B cell (primary cell): ENCODE measurements around the gene PCDHB2. TPM values are rescaled to one million over a fixed set of nuclear protein-coding genes. Genes with fewer than 3 reads are reported as not detected.
"Not testable (repeated sequence)": the region's sequence is repeated elsewhere in the genome, so short reads cannot be mapped to it uniquely, and the experiment has no call there.

Source experiments
- ATAC-seq: fragments of 200-7000 bp; cut with Tn5 transposase; one replicate; pipeline ENCODE4 v1.10.0; 2021; ENCODE audit warnings: low read depth, mild to moderate bottlenecking, moderate number of reproducible peaks, moderate library complexity
- CTCF ChIA-PET: fragments of 350-600 bp; sonication (Branson Sonifier 250); formaldehyde crosslinking; loops from one replicate; lab custom pipeline; 2021; ENCODE audit warnings: antibody characterized with exemption, inconsistent platforms; lab: Charles Lee
- POLR2A ChIA-PET: fragments of 350-600 bp; sonication (Branson Sonifier 250); formaldehyde crosslinking; loops from one replicate; lab custom pipeline; 2021; ENCODE audit warnings: antibody characterized with exemption; lab: Charles Lee
- DNase-seq: peaks from one replicate; pipeline ENCODE4 v3.0.0; 2013
- H2AFZ ChIP-seq: 2 replicates; pipeline ENCODE4 v1.6.1; 2012; ENCODE audit warnings: mild to moderate bottlenecking, low read depth, low read length; ENCODE audit not compliant: insufficient read depth, poor library complexity, severe bottlenecking
- H3K27ac ChIP-seq, 2 donors: 1 replicate in 1 of 2; 2 replicates in 1 of 2; pipeline ENCODE4 v1.5.1; 2012 to 2013; ENCODE audit warnings: low read length in 2 of 2, mild to moderate bottlenecking in 2 of 2, moderate library complexity in 1 of 2
- H3K27me3 ChIP-seq, 4 experiments: fragments of 200-600 bp in 1 of 4; sonication (generic) in 1 of 4; replicated peaks in 1 of 4; 1 replicate in 2 of 4; 2 replicates in 2 of 4; pipeline versions ENCODE4 v1.6.1 to v1.7.0; 2013 to 2016; ENCODE audit warnings: low read length in 3 of 4, mild to moderate bottlenecking in 2 of 4, mixed read lengths in 1 of 4, moderate library complexity in 1 of 4; ENCODE audit not compliant: insufficient read depth in 4 of 4, control insufficient read depth in 3 of 4; ENCODE audit errors: control extremely low read depth in 1 of 4
- H3K36me3 ChIP-seq, 2 experiments: replicated peaks in 1 of 2; 1 replicate in 1 of 2; 2 replicates in 1 of 2; pipeline versions ENCODE4 v1.6.1 to v1.7.1; 2013; ENCODE audit warnings: low read length in 1 of 2; ENCODE audit not compliant: insufficient read depth in 2 of 2, control insufficient read depth in 1 of 2; ENCODE audit errors: control extremely low read depth in 1 of 2, extremely low read depth in 1 of 2
- H3K4me1 ChIP-seq, 2 donors: fragments of 200-600 bp in 1 of 2; sonication (generic) in 1 of 2; 1 replicate in 1 of 2; 2 replicates in 1 of 2; pipeline versions ENCODE4 v1.5.1 to v1.6.1; 2013 to 2017; ENCODE audit warnings: low read length in 2 of 2; ENCODE audit not compliant: control insufficient read depth in 2 of 2, insufficient read depth in 2 of 2
- H3K4me2 ChIP-seq: replicated peaks from 2 replicates; pipeline ENCODE3; 2012; ENCODE audit warnings: mild to moderate bottlenecking, low read depth, low read length; ENCODE audit not compliant: poor library complexity, severe bottlenecking
- H3K4me3 ChIP-seq, 5 experiments: fragments of 200-600 bp in 1 of 5; sonication (generic) in 1 of 5; 1 replicate in 3 of 5; 2 replicates in 2 of 5; pipeline versions ENCODE4 v1.5.1 to v1.7.0; 2011 to 2016; ENCODE audit warnings: low read length in 4 of 5, mild to moderate bottlenecking in 4 of 5, low read depth in 2 of 5, control low read depth in 1 of 5, moderate library complexity in 1 of 5; ENCODE audit not compliant: insufficient read depth in 1 of 5; ENCODE audit errors: control extremely low read depth in 1 of 5, extremely low read depth in 1 of 5
- H3K79me2 ChIP-seq: fragments of 200-600 bp; sonication (generic); one replicate; pipeline ENCODE4 v1.6.0; 2016; ENCODE audit warnings: low read length; ENCODE audit not compliant: control insufficient read depth, insufficient read depth
- H3K9ac ChIP-seq: fragments of 200-600 bp; sonication (generic); 2 replicates; pipeline ENCODE4 v1.6.1; 2017; ENCODE audit warnings: mild to moderate bottlenecking, low read length, moderate library complexity
- H3K9me3 ChIP-seq, 3 donors: one replicate each; pipeline versions ENCODE4 v1.6.1 to v1.7.1; 2013; ENCODE audit warnings: low read length in 2 of 3; ENCODE audit not compliant: control insufficient read depth in 2 of 3, insufficient read depth in 1 of 3; ENCODE audit errors: control extremely low read depth in 1 of 3
- H4K20me1 ChIP-seq: 2 replicates; pipeline ENCODE4 v1.6.0; 2012; ENCODE audit warnings: mild to moderate bottlenecking, low read length; ENCODE audit not compliant: insufficient read depth, control insufficient read depth, poor library complexity, severe bottlenecking
- H3K27ac Mint-ChIP-seq: one replicate; pipeline ENCODE4 v1.8.0; 2021; ENCODE audit warnings: mixed read lengths
- H3K27me3 Mint-ChIP-seq: one replicate; pipeline ENCODE4 v1.8.0; 2021; ENCODE audit warnings: mixed read lengths
- H3K4me1 Mint-ChIP-seq: one replicate; pipeline ENCODE4 v1.8.0; 2021; ENCODE audit warnings: mixed read lengths
- H3K4me3 Mint-ChIP-seq: one replicate; pipeline ENCODE4 v1.8.0; 2021; ENCODE audit warnings: mixed read lengths
- H3K9me3 Mint-ChIP-seq: one replicate; pipeline ENCODE4 v1.8.0; 2022; ENCODE audit warnings: mixed read lengths; ENCODE audit not compliant: insufficient read depth
- EZH2 ChIP-seq: IDR thresholded peaks from 2 replicates; pipeline ENCODE4 v1.6.1; 2012; ENCODE audit warnings: borderline replicate concordance, low read depth, mild to moderate bottlenecking, moderate library complexity, low read length; ENCODE audit not compliant: insufficient read depth, poor library complexity, severe bottlenecking
- WGBS: methylation state at CpG from one replicate; pipeline ENCODE4 v1.1.5; 2013; ENCODE audit warnings: missing lambda C conversion rate; ENCODE audit not compliant: insufficient coverage; 5-methylcytosine and 5-hydroxymethylcytosine counted together
- intact Hi-C: fragments of 100-400 bp; cut with micrococcal nuclease; formaldehyde crosslinking; loops from one replicate; pipeline ENCODE4 v1.10.0; 2022
- polyA plus RNA-seq: library from polyadenylated mRNA; depleted of rRNA; stranded (reverse); fragments of >200 nt; gene quantifications from 2 replicates; pipeline ENCODE4 v1.2.3, GENCODE V29; 2012
- total RNA-seq, 2 donors: library from RNA; stranded (reverse); fragments of 120-200 nt in 1 of 2; gene quantifications; 1 replicate in 1 of 2; 2 replicates in 1 of 2; pipeline versions ENCODE4 v1.2.3 to v1.2.4, GENCODE V29; 2013 to 2022
- TF ChIP-seq, protein P1 (sequence below): fragments of 200-600 bp; IDR thresholded peaks from one replicate; pipeline ENCODE4 v1.8.0; 2022; ENCODE audit warnings: antibody characterized with exemption, mild to moderate bottlenecking

PCDHB2 gene
- total and polyA plus RNA-seq, 2 donors (not counting 1 experiment from before 2014, with no cell fraction given): 0.07 TPM; not detected in 1

DNA sequence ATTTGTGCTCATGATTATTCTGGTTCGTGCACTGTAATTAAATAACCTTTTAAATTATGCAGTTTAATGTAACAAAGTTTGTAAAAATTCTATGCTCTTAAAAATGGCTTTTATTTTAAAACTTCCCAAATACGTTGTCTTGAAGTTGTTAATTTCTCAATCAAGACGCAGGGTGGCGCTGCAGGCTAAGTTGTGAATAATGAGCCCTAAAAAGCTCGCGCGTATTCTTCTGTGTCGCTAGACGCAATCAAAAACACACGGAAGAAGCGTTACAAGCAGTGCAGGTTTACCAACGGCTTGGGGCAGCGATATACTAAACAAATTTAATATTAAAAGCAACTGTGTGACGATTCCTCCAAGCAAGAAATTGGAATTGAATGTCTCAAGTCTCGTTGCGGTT, 27.1 kb downstream of the PCDHB2 start, which contains the start of gene PCDHB4:
TSS of gene PCDHB4 (plus strand) at position 256 of the 400 bp plus-strand sequence. CDS start 181 bp downstream, outside the sequence.
- no peaks in the 10 kb centered on the region for H3K79me2 ChIP-seq
- no peaks in the 10 kb centered on the region for H3K4me1 ChIP-seq
- H3K27me3 Mint-ChIP-seq: peaks cover 11% of the 10 kb centered on the region
- peaks cover 3 to 21% (median 8%) of the 10 kb centered on the region in 3 donors for H3K9me3 ChIP-seq
- ChIA-PET POLR2A (no interaction called here), CTCF (no interaction called here)
- no peak within 1 kb of the TSS for H3K27ac ChIP-seq
- no peak within 1 kb of the TSS for H3K9ac ChIP-seq
- H3K9me3 Mint-ChIP-seq: peaks cover 6% of the 10 kb centered on the region
- H3K4me3 Mint-ChIP-seq: no peak within 1 kb of the TSS
- H3K27me3 ChIP-seq: peaks cover 0 to 11% (median 5%) of the 10 kb centered on the region in 4 experiments
- TF ChIP-seq EZH2: no peak
- TF ChIP-seq, protein P1, sequence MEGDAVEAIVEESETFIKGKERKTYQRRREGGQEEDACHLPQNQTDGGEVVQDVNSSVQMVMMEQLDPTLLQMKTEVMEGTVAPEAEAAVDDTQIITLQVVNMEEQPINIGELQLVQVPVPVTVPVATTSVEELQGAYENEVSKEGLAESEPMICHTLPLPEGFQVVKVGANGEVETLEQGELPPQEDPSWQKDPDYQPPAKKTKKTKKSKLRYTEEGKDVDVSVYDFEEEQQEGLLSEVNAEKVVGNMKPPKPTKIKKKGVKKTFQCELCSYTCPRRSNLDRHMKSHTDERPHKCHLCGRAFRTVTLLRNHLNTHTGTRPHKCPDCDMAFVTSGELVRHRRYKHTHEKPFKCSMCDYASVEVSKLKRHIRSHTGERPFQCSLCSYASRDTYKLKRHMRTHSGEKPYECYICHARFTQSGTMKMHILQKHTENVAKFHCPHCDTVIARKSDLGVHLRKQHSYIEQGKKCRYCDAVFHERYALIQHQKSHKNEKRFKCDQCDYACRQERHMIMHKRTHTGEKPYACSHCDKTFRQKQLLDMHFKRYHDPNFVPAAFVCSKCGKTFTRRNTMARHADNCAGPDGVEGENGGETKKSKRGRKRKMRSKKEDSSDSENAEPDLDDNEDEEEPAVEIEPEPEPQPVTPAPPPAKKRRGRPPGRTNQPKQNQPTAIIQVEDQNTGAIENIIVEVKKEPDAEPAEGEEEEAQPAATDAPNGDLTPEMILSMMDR: no peak
- no peak for ATAC-seq
- no peaks in the 10 kb centered on the region for H3K4me1 Mint-ChIP-seq
- no peaks in the 10 kb centered on the region for H4K20me1 ChIP-seq
- no peak within 1 kb of the TSS for H2AFZ ChIP-seq
- intact Hi-C loops: no loop called here
- H3K4me3 ChIP-seq: no peak within 1 kb of the TSS
- H3K4me2 ChIP-seq: no peak within 1 kb of the TSS
- no peak within 1 kb of the TSS for H3K27ac Mint-ChIP-seq
- H3K36me3 ChIP-seq: no peaks in the 10 kb centered on the region
- no peak for DNase-seq
- WGBS: 46% methylated on average over 11 of the region's 16 CpGs

DNA sequence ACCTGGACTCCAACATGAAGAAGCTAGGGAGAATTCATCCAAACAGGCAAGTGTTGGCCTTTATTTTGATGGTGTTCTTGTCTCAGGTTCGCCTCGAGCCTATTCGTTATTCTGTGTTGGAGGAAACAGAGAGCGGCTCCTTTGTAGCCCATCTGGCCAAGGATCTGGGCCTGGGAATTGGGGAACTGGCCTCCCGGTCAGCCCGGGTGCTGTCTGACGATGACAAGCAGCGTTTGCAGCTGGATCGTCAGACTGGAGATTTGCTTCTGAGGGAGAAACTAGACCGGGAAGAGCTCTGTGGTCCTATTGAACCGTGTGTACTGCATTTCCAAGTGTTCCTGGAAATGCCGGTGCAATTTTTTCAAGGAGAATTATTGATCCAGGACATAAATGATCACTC, 27.6 kb downstream of the PCDHB2 start:
- no peaks in the 10 kb centered on the region for H3K4me1 Mint-ChIP-seq
- Histone ChIP-seq H3K9ac (no peak overlapping the region), H3K79me2 (no peaks in the 10 kb centered on the region), H3K4me2 (no peak overlapping the region), H3K27ac (no peak overlapping the region), H3K9me3 (peaks cover 3 to 23% (median 5%) of the 10 kb centered on the region in 3 donors), H3K4me3 (no peak overlapping the region), H3K4me1 (no peaks in the 10 kb centered on the region), H3K27me3 (peaks cover 0 to 11% (median 5%) of the 10 kb centered on the region in 4 experiments), H2AFZ (no peak overlapping the region), H4K20me1 (no peaks in the 10 kb centered on the region), H3K36me3 (no peaks in the 10 kb centered on the region)
- ChIA-PET POLR2A (no interaction called here), CTCF (no interaction called here)
- DNase-seq (no peak), ATAC-seq (no peak)
- H3K27me3 Mint-ChIP-seq: peaks cover 11% of the 10 kb centered on the region
- intact Hi-C loops: no loop called here
- TF ChIP-seq, protein P1: no peak
- peaks cover 6% of the 10 kb centered on the region for H3K9me3 Mint-ChIP-seq
- H3K4me3 Mint-ChIP-seq: no peak overlapping the region
- no peak overlapping the region for H3K27ac Mint-ChIP-seq
- 42% methylated on average over 10 of the region's 12 CpGs for WGBS

DNA sequence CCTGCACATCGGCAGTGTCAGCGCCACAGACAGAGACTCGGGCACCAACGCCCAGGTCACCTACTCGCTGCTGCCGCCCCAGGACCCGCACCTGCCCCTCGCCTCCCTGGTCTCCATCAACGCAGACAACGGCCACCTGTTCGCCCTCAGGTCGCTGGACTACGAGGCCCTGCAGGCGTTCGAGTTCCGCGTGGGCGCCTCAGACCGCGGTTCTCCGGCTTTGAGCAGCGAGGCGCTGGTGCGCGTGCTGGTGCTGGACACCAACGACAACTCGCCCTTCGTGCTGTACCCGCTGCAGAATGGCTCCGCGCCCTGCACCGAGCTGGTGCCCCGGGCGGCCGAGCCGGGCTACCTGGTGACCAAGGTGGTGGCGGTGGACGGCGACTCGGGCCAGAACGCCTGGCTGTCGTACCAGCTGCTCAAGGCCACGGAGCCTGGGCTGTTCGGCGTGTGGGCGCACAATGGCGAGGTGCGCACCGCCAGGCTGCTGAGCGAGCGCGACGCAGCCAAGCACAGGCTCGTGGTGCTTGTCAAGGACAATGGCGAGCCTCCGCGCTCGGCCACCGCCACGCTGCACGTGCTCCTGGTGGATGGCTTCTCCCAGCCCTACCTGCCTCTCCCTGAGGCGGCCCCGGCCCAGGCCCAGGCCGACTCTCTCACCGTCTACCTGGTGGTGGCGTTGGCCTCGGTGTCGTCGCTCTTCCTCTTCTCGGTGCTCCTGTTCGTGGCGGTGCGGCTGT, 29.2 kb downstream of the PCDHB2 start:
- H3K4me2 ChIP-seq, H3K79me2 ChIP-seq, DNase-seq, H2AFZ ChIP-seq, CTCF ChIA-PET, H3K4me1 Mint-ChIP-seq, H3K9me3 Mint-ChIP-seq, H3K27ac ChIP-seq, intact Hi-C loops, H3K9ac ChIP-seq, H3K4me3 Mint-ChIP-seq, H3K27ac Mint-ChIP-seq, POLR2A ChIA-PET, ATAC-seq, H3K36me3 ChIP-seq, H3K4me1 ChIP-seq, H3K4me3 ChIP-seq, H4K20me1 ChIP-seq: not testable (repeated sequence)
- 46% methylated on average over 36 of the region's 73 CpGs for WGBS
- Histone ChIP-seq H3K27me3 (peaks cover 0 to 11% (median 5%) of the 10 kb centered on the region in 4 experiments), H3K9me3 (peaks cover 3 to 19% (median 5%) of the 10 kb centered on the region in 3 donors)
- H3K27me3 Mint-ChIP-seq: peaks cover 17% of the 10 kb centered on the region
